Inferior parietal cortex (tissue), 1 donor: ENCODE data around the gene MFGE8.

Source experiments
- DNase-seq: peaks from one replicate; pipeline ENCODE4 v3.0.0-alpha.2; 2016; ENCODE audit errors: extremely low spot score

Gene MFGE8

DNA sequence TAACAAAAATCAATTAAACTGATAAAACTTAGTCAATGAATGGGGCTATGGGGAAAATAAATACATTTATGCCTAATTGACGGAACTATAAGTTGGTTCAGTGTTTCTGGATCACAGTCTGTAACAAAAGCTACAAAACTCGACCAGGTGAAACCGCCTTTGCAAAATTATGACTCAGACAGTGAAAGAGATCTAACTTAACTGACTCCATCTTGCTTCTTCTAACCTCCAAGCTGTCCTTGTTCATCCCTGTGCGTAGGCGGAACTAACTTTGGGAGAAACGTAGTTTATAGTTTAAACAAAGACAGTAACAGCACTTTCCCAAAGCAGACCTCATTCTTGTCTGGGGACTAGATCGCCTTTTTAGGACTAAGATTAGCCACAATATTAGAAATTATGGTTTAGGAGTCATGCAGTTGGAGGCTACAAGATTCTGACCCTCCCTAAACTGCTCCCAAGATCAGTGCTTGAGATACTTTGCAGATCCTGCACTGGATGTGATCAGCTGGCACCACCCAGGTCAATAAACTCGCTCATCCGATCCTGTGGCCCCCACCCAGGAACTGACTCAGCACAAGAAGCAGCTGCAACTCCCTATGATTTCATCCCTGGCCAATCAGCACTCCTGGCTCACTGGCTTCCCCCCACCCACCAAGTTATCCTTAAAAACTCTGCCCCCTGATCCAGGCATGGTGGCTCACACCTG, 7.2 kb upstream of the MFGE8 start:
- no peak for DNase-seq

DNA sequence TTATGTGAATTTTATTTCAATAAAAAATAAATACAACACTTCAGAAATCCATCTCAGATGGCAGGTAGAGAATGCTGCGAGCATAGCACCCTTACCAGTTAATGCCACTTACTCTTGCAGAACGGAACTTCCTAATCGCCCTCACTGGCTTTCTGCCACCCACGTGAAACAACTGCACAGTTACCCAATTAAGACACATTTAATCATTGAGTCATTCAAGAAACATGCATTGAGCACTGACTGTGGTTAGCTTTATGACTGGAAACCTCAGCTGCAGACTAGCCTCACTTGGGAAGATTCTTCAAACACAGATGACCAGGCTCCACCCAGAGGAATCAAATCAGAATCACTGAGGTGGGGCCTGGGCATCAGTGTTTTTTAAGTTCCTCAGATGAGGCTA, 5.6 kb upstream of the MFGE8 start:
- DNase-seq = no peak

DNA sequence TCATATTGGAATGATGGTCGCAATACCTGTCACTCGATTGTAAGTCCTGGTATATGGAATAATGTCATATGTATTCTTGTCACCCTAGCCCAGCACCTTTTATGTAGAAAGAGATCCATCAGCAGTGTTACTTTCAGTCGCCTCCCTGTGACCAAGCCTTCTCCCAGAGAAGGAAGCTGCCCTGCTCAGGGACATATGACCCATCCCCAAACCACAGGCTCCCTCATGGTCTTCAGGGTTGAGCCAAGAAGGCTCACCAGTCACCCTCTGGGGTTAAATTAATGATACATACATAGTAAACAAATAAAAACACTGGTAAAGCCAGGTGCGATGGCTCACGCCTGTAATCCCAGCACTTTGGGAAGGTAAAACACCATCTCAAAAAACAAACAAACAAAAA, 4.6 kb upstream of the MFGE8 start:
- DNase-seq = no peak

GRCh38 chr15:88915354-88915753, 2.2 kb upstream of the MFGE8 start:
- DNase-seq = no peak

- no peak for DNase-seq
Measured at GRCh38 chr15:88913850-88914169, 631 bp upstream of the MFGE8 start.

DNA sequence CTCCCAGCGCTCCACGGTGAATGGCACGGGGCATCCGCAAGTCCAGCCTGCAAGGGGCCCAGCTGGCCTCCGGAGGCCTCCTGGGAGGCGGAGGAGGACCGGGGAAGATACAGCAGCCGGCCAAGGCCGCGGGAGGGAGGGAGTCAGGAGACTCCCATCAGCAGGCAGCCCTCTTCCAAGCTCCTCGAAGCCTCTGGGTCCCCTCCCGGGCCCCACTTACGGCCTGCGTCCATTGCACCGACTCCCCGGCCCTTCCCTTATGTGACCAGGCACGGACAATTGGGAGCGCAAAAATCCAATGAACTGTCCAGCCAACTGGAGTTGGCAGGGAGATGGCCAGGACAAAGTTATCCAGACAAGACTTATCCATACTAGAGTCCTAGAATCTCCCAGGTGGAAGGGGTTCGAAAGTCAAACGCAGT, 668 bp downstream of the MFGE8 start:
- DNase-seq = no peak

GRCh38 chr15:88911766-88912118, 1.4 kb downstream of the MFGE8 start:
- no peak for DNase-seq

DNA sequence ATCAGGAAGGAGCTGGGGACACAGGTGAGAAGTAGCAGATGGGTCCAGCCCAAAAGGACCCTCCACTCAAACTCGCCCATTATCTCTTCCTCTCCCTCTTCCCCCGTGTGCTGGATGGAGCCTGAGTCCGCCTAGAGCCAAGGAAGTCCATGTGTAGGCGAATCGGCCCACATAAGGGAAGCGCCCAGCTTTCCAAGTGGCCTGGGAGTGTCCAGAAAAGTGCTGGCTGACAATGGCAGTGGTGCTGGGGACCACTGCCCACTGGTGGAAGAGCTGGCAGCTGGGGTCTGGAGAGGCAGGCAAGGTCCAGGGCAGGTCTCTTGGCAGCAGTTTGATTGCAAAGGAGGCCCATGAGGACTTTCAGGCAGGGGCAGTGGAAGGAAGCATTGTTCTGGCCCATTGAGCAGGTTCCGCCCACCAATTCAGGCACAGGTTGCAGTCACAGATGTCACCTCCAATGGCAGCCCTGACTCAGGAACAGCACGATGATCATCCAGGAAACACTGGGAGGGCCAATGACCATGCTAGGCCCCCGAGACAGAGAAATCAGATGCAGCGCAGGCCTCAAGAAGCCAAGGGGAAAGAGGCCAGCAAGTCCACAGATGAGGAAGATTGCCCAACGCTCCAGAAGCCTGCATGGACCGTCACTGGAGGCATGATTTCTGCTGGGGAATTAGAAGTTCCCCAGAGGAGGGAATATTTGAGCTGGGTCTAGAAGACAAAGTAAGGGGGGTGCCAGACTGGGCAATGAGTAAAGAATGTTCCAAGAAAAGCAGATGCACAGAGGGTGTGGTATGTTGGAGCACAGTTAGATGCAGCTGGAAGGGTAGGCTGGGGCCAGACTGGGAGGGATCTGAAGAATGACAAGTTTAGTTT, 3.0 kb downstream of the MFGE8 start:
- no peak for DNase-seq

DNA sequence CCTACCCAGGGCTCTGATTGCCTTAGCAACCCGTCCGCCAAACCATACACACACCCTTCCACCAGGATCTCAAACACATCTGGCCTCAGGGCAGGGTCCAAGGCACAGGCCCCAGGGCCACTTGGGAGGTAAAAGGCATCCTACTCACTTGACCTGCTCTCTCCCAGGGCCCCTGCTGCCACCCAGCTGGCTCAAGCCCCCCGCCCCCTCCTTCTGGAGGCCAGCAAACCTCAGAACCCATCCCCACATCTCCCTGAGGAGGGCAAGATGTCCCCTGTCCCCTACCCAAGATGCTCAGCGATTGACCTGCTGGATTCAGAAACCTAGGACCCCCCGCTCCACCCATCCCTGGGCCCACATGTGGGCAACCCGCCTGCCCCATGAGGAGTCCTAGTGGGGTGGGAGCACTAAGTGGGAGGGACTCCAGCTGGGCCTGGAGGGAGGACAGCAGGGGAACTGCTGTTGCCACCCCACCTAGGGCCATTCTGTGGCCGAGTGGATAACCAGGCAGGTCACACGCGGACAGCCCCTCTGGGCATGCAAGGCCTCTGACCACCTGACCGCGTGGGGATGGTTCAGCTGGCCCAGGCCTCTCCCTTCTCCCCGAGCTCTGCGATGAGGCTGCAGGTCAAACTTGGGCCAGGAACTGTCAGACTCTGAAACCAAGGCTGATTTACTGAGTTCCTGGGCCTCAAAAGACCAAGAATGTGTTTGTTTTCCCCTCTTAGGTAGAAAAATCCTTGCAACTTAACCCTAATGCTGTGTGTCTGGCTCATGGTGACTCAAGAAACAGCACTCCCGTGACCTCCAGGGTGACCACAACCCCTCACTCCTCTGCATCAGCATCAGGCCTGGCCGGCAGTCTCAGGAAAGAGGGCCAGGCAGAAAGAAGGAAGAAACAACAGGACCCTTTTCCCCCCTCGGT, 4.2 kb downstream of the MFGE8 start:
- no peak for DNase-seq

GRCh38 chr15:88908123-88908522, 5.1 kb downstream of the MFGE8 start:
- DNase-seq = no peak

DNA sequence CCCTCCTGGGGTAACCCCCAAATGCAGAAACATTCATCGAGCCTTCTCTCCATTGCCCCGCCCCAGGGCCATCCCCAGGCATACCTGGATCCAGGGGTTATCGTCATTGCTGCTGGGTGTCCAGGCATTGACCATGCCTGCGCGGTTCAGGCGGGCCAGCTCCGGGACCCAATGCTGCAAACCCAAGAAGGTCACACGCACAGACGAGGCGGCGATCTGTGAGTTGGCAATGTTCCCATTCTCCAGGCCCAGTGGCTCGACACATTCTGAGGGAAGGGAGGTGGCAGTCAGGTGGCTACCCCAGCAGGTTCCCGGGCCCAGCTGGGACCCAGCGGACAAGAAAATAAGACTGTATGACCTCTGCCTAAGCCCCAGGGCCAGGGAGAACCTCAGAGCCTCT, 6.1 kb downstream of the MFGE8 start:
- DNase-seq = no peak

GRCh38 chr15:88906551-88906950, 6.6 kb downstream of the MFGE8 start:
- no peak for DNase-seq

- no peak for DNase-seq
Measured at GRCh38 chr15:88906130-88906529, 7.0 kb downstream of the MFGE8 start.

GRCh38 chr15:88905576-88905975, 7.6 kb downstream of the MFGE8 start:
- no peak for DNase-seq

DNA sequence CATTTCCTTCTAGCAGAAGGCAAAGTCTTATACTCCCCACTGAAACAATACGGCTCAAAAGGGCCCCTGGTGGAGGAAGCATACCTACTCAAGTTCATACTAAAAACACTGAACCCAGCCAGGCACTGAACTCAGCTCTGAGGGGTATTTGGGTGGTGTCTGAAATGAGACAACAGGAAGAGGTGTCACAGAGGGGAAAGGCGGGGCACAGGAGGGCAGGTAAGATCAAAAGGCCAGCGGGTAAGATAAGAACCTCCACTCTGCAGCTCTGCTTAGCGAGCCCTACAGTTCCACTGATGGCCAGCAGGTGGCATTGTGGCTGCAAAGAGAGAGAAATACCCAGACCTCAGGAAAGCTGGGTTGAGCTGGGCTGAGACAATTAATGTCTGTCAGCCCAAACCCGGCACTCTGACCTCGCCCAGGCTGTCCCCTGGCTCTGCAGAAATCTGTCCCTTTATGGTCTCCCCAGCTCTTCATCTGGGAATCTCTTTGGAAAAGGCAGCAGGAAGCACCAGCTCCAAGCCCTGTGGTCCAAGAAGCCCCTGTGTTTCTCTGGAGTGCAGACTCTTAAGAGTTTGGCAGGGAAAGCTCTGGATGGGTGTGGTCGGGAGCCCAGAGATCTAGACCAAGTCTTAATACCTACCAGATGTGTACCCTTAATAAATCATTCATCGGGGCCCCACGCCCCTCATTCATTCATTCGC, 8.4 kb downstream of the MFGE8 start:
- peak; percentile 92 for DNase-seq

GRCh38 chr15:88904257-88904623, 8.9 kb downstream of the MFGE8 start:
- no peak for DNase-seq

- no peak for DNase-seq
Measured at GRCh38 chr15:88902846-88903245, 10.3 kb downstream of the MFGE8 start.

- no peak for DNase-seq
Measured at GRCh38 chr15:88902221-88902835, 10.9 kb downstream of the MFGE8 start.

GRCh38 chr15:88901508-88902220, 11.5 kb downstream of the MFGE8 start:
- no peak for DNase-seq

GRCh38 chr15:88900982-88901418, 12.2 kb downstream of the MFGE8 start:
- DNase-seq = no peak
